Naive B cell (primary cell): ENCODE measurements around the gene TMPRSS13. TPM values are rescaled to one million over a fixed set of nuclear protein-coding genes. Genes with fewer than 3 reads are reported as not detected.
A peak's percentile ranks its signal among the peaks of the same experiment; 100 is the strongest.

Experiments
- ATAC-seq, 2 donors: fragments of 150-1000 bp; cut with Tn5 transposase; 2 replicates each; pipeline ENCODE4 v1.10.0; 2021; ENCODE audit warnings: low read depth in 2 of 2, mild to moderate bottlenecking in 2 of 2, moderate library complexity in 2 of 2
- DNase-seq: peaks from one replicate; pipeline ENCODE4 v3.0.0; 2022
- H3K27ac Mint-ChIP-seq, 6 donors: one replicate each; pipeline ENCODE4 v1.8.0; 2020 to 2022; ENCODE audit warnings: mild to moderate bottlenecking in 6 of 6, mixed read lengths in 6 of 6, moderate library complexity in 5 of 6, inconsistent platforms in 2 of 6
- H3K27me3 Mint-ChIP-seq, 3 donors: one replicate each; pipeline ENCODE4 v1.8.0; 2021 to 2022; ENCODE audit warnings: mixed read lengths in 3 of 3, mild to moderate bottlenecking in 1 of 3
- H3K36me3 Mint-ChIP-seq, 2 donors: one replicate each; pipeline ENCODE4 v1.8.0; 2020 to 2022; ENCODE audit warnings: mixed read lengths in 2 of 2, inconsistent platforms in 1 of 2, mild to moderate bottlenecking in 1 of 2
- H3K4me1 Mint-ChIP-seq, 3 donors: one replicate each; pipeline ENCODE4 v1.8.0; 2020 to 2022; ENCODE audit warnings: mixed read lengths in 3 of 3, inconsistent platforms in 1 of 3, mild to moderate bottlenecking in 1 of 3, moderate library complexity in 1 of 3
- H3K4me3 Mint-ChIP-seq, 8 donors: one replicate each; pipeline ENCODE4 v1.8.0; 2020 to 2022; ENCODE audit warnings: mild to moderate bottlenecking in 8 of 8, mixed read lengths in 8 of 8, moderate library complexity in 8 of 8, inconsistent platforms in 2 of 8
- H3K9me3 Mint-ChIP-seq, 7 donors: one replicate each; pipeline ENCODE4 v1.8.0; 2020 to 2022; ENCODE audit warnings: mixed read lengths in 7 of 7, mild to moderate bottlenecking in 5 of 7, inconsistent platforms in 2 of 7, moderate library complexity in 1 of 7
- polyA plus RNA-seq, 6 donors: library from polyadenylated mRNA; unstranded; fragments of 300-500 nt; fragmentation: Illumina TruSeq; gene quantifications; one replicate each; pipeline ENCODE4 v1.2.3, GENCODE V29; 2021; ENCODE audit warnings: low read depth in 6 of 6

Gene TMPRSS13
- polyA plus RNA-seq, 6 donors from 2014 or later, result 0.24 to 0.87 (median 0.84) TPM; not detected in 1

GRCh38 chr11:117911694-117912093 lies 17.5 kb downstream of the TMPRSS13 start:
- H3K36me3 Mint-ChIP-seq, result peaks cover 8 to 9% of the 10 kb centered on the region in 2 donors
- peaks cover 9 to 25% (median 17%) of the 10 kb centered on the region in 3 donors for H3K27me3 Mint-ChIP-seq
- no peak for DNase-seq
- ATAC-seq, result no peak
- H3K9me3 Mint-ChIP-seq, result no peaks in the 10 kb centered on the region
- no peak overlapping the region for H3K4me3 Mint-ChIP-seq
- no peak overlapping the region for H3K27ac Mint-ChIP-seq
- no peaks in the 10 kb centered on the region for H3K4me1 Mint-ChIP-seq

GRCh38 chr11:117910941-117911655 lies 18.1 kb downstream of the TMPRSS13 start:
- Mint-ChIP-seq H3K27me3 (peaks cover 14 to 19% (median 17%) of the 10 kb centered on the region in 3 donors), H3K4me1 (no peaks in the 10 kb centered on the region), H3K36me3 (peaks cover 8 to 9% of the 10 kb centered on the region in 2 donors), H3K27ac (peak overlapping the region in 1 of 6 donors; percentile 46), H3K9me3 (no peaks in the 10 kb centered on the region), H3K4me3 (peak overlapping the region in 1 of 8 donors; percentile 51)
- no peak for DNase-seq
- ATAC-seq, result no peak

GRCh38 chr11:117910525-117910924 lies 18.7 kb downstream of the TMPRSS13 start:
- H3K36me3 Mint-ChIP-seq, result peaks cover 8 to 9% of the 10 kb centered on the region in 2 donors
- no peak overlapping the region for H3K4me3 Mint-ChIP-seq
- no peaks in the 10 kb centered on the region for H3K4me1 Mint-ChIP-seq
- peaks cover 14 to 17% (median 16%) of the 10 kb centered on the region in 3 donors for H3K27me3 Mint-ChIP-seq
- no peak overlapping the region for H3K27ac Mint-ChIP-seq
- ATAC-seq (no peak), DNase-seq (no peak)
- H3K9me3 Mint-ChIP-seq, result no peaks in the 10 kb centered on the region

- ATAC-seq (no peak), DNase-seq (no peak)
- Mint-ChIP-seq H3K36me3 (peaks cover 8 to 9% of the 10 kb centered on the region in 2 donors), H3K9me3 (no peaks in the 10 kb centered on the region), H3K27me3 (peaks cover 11 to 16% (median 15%) of the 10 kb centered on the region in 3 donors), H3K4me1 (no peaks in the 10 kb centered on the region), H3K4me3 (no peak overlapping the region), H3K27ac (no peak overlapping the region)
Observed at GRCh38 chr11:117909611-117910382, 19.4 kb downstream of the TMPRSS13 start.

GRCh38 chr11:117908959-117909610 lies 20.1 kb downstream of the TMPRSS13 start:
- DNase-seq, result no peak
- Mint-ChIP-seq H3K4me3 (no peak overlapping the region), H3K27ac (peak overlapping the region in 3 of 6 donors; percentile 17 to 69 (median 42)), H3K27me3 (peaks cover 8 to 16% (median 9%) of the 10 kb centered on the region in 3 donors), H3K4me1 (no peaks in the 10 kb centered on the region), H3K9me3 (no peaks in the 10 kb centered on the region), H3K36me3 (peaks cover 8 to 9% of the 10 kb centered on the region in 2 donors)
- ATAC-seq, result no peak

GRCh38 chr11:117908109-117908895 lies 20.9 kb downstream of the TMPRSS13 start:
- no peaks in the 10 kb centered on the region for H3K9me3 Mint-ChIP-seq
- H3K4me3 Mint-ChIP-seq, result no peak overlapping the region
- ATAC-seq, result no peak
- H3K4me1 Mint-ChIP-seq, result no peaks in the 10 kb centered on the region
- H3K36me3 Mint-ChIP-seq, result peaks cover 8 to 9% of the 10 kb centered on the region in 2 donors
- no peak overlapping the region for H3K27ac Mint-ChIP-seq
- no peak for DNase-seq
- H3K27me3 Mint-ChIP-seq, result peaks cover 7 to 16% (median 8%) of the 10 kb centered on the region in 3 donors

GRCh38 chr11:117907276-117908108 lies 21.7 kb downstream of the TMPRSS13 start:
- H3K27me3 Mint-ChIP-seq, result peaks cover 4 to 16% (median 8%) of the 10 kb centered on the region in 3 donors
- ATAC-seq (peak; percentile 53 to 82), DNase-seq (peak; percentile 15)
- H3K9me3 Mint-ChIP-seq, result no peaks in the 10 kb centered on the region
- H3K36me3 Mint-ChIP-seq, result peaks cover 4 to 9% of the 10 kb centered on the region in 2 donors
- no peaks in the 10 kb centered on the region for H3K4me1 Mint-ChIP-seq
- peak overlapping the region in 1 of 6 donors; percentile 1 for H3K27ac Mint-ChIP-seq
- H3K4me3 Mint-ChIP-seq, result no peak overlapping the region

- Mint-ChIP-seq H3K9me3 (no peaks in the 10 kb centered on the region), H3K27me3 (peaks cover 4 to 16% (median 8%) of the 10 kb centered on the region in 3 donors), H3K4me3 (no peak overlapping the region), H3K27ac (no peak overlapping the region), H3K4me1 (no peaks in the 10 kb centered on the region), H3K36me3 (peaks cover 0 to 9% of the 10 kb centered on the region in 2 donors)
- DNase-seq (no peak), ATAC-seq (no peak)
Observed at GRCh38 chr11:117906710-117907109, 22.5 kb downstream of the TMPRSS13 start.

GRCh38 chr11:117906126-117906525 lies 23.1 kb downstream of the TMPRSS13 start:
- Mint-ChIP-seq H3K27ac (no peak overlapping the region), H3K4me3 (no peak overlapping the region), H3K36me3 (peaks cover 0 to 6% of the 10 kb centered on the region in 2 donors), H3K4me1 (peaks cover 0 to under 1% (median 0%) of the 10 kb centered on the region in 3 donors), H3K27me3 (peaks cover 4 to 13% (median 5%) of the 10 kb centered on the region in 3 donors), H3K9me3 (no peaks in the 10 kb centered on the region)
- ATAC-seq (no peak), DNase-seq (no peak)

- DNase-seq (no peak), ATAC-seq (no peak)
- Mint-ChIP-seq H3K27ac (no peak overlapping the region), H3K27me3 (peaks cover 0 to 8% (median 4%) of the 10 kb centered on the region in 3 donors), H3K9me3 (no peaks in the 10 kb centered on the region), H3K4me3 (no peak overlapping the region), H3K4me1 (peaks cover 3 to 7% (median 4%) of the 10 kb centered on the region in 3 donors), H3K36me3 (no peaks in the 10 kb centered on the region)
Observed at GRCh38 chr11:117905524-117905923, 23.7 kb downstream of the TMPRSS13 start.

- Mint-ChIP-seq H3K27me3 (peaks cover 0 to 8% (median 4%) of the 10 kb centered on the region in 3 donors), H3K9me3 (no peaks in the 10 kb centered on the region), H3K4me3 (no peak overlapping the region), H3K36me3 (no peaks in the 10 kb centered on the region), H3K4me1 (peaks cover 16 to 24% (median 22%) of the 10 kb centered on the region in 3 donors), H3K27ac (peak overlapping the region in 4 of 6 donors; percentile 8 to 80 (median 32))
- ATAC-seq (no peak), DNase-seq (no peak)
Observed at GRCh38 chr11:117903505-117904382, 25.5 kb downstream of the TMPRSS13 start.
